ENCODE results near the gene BABAM2. TPM values are rescaled to one million over a fixed set of nuclear protein-coding genes. Genes with fewer than 3 reads are reported as not detected.

BABAM2 gene
- total RNA-seq, 1 experiment from 2014 or later, result 43.5 TPM

DNA sequence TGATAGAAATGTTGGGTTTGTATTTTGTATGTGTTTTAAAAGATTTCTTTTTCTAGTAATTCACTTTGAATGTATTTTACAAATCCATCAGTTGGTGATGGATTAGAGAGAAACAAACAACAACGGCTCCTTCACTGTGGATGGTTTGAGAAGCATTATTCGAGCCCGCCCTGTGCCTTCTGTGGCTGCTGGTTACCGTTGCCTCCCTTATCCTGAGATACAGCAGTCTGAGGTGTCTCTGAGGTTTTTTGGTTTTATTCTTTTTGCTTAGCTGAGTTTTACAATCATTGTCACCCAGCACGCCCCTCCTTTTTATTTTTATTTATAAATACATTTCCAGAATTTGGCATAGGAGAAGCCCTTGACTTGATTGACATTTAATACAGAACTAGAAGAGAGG, 168.3 kb downstream of the BABAM2 start:
- H3K9me3 Mint-ChIP-seq (ENCODE audit: low read depth, unreplicated experiment), result no peaks in the 10 kb centered on the region
- no peaks in the 10 kb centered on the region for H3K27me3 Mint-ChIP-seq (ENCODE audit: unreplicated experiment)
- TF ChIP-seq, protein P1, sequence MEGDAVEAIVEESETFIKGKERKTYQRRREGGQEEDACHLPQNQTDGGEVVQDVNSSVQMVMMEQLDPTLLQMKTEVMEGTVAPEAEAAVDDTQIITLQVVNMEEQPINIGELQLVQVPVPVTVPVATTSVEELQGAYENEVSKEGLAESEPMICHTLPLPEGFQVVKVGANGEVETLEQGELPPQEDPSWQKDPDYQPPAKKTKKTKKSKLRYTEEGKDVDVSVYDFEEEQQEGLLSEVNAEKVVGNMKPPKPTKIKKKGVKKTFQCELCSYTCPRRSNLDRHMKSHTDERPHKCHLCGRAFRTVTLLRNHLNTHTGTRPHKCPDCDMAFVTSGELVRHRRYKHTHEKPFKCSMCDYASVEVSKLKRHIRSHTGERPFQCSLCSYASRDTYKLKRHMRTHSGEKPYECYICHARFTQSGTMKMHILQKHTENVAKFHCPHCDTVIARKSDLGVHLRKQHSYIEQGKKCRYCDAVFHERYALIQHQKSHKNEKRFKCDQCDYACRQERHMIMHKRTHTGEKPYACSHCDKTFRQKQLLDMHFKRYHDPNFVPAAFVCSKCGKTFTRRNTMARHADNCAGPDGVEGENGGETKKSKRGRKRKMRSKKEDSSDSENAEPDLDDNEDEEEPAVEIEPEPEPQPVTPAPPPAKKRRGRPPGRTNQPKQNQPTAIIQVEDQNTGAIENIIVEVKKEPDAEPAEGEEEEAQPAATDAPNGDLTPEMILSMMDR (IDR thresholded peaks at IDR 0.05; ENCODE audit: unreplicated experiment), result no peak
- H3K27ac Mint-ChIP-seq (ENCODE audit: unreplicated experiment), result no peak overlapping the region
- no peak for DNase-seq
- intact Hi-C loops (cut with micrococcal nuclease; ENCODE audit: unreplicated experiment), result no loop called here
- CTCF ChIA-PET, result no interaction called here
- H3K36me3 Mint-ChIP-seq (ENCODE audit: insufficient read depth, unreplicated experiment), result no peaks in the 10 kb centered on the region
- no peak overlapping the region for H3K4me3 Mint-ChIP-seq (ENCODE audit: low read depth, unreplicated experiment)
- H3K4me1 Mint-ChIP-seq (ENCODE audit: low read depth, unreplicated experiment), result no peaks in the 10 kb centered on the region
- BruUV-seq (replicated peaks), result no TSS peak

- no peaks in the 10 kb centered on the region for H3K27me3 Mint-ChIP-seq (ENCODE audit: unreplicated experiment)
- H3K36me3 Mint-ChIP-seq (ENCODE audit: insufficient read depth, unreplicated experiment), result no peaks in the 10 kb centered on the region
These were observed 172.3 kb downstream of the BABAM2 start for GRCh38 chr2:28062867-28063266.

DNA sequence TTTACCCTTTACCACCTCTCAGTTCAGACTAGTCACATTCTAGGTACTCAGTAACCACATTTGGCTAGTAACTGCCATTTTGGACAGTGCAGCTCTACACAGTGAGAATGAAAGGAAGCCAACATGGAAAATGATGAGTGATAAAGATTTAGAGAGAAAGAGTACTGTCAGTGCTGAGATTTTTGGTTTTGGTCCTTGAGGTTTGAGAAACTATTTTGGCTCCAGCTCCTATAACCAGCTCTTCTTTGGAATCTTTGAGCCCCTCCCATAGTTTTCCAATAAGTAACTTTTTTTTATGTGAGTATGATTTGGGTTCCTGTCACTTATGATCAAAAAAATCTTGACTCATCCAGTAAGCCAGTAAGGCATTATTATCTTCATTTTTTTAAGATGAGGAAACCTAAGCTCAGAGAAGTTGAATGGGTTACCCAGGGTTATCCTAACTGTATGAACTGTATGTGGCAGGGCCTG, 173.0 kb downstream of the BABAM2 start:
- TF ChIP-seq, protein P1 (IDR thresholded peaks at IDR 0.05; ENCODE audit: unreplicated experiment), result no peak
- H3K27me3 Mint-ChIP-seq (ENCODE audit: unreplicated experiment), result no peaks in the 10 kb centered on the region
- no peaks in the 10 kb centered on the region for H3K36me3 Mint-ChIP-seq (ENCODE audit: insufficient read depth, unreplicated experiment)
- CTCF ChIA-PET, result interaction anchor here (0.8 kb wide), 1 partner anchor 8 kb away, joined by 5 read pairs; no protein-coding TSS in a partner anchor
- no TSS peak for BruUV-seq (replicated peaks)
- peaks cover 9% of the 10 kb centered on the region for H3K4me1 Mint-ChIP-seq (ENCODE audit: low read depth, unreplicated experiment)
- no peak for DNase-seq
- H3K9me3 Mint-ChIP-seq (ENCODE audit: low read depth, unreplicated experiment), result no peaks in the 10 kb centered on the region
- intact Hi-C loops (cut with micrococcal nuclease; ENCODE audit: unreplicated experiment), result no loop called here
- H3K27ac Mint-ChIP-seq (ENCODE audit: unreplicated experiment), result no peak overlapping the region
- H3K4me3 Mint-ChIP-seq (ENCODE audit: low read depth, unreplicated experiment), result no peak overlapping the region

More at GRCh38 chr2:28062867-28063266, 172.3 kb downstream of the BABAM2 start:
- Mint-ChIP-seq H3K27ac (ENCODE audit: unreplicated experiment) (no peak overlapping the region), H3K4me3 (ENCODE audit: low read depth, unreplicated experiment) (no peak overlapping the region), H3K4me1 (ENCODE audit: low read depth, unreplicated experiment) (peaks cover 8% of the 10 kb centered on the region), H3K9me3 (ENCODE audit: low read depth, unreplicated experiment) (no peaks in the 10 kb centered on the region)
- no TSS peak for BruUV-seq (replicated peaks)
- TF ChIP-seq, protein P1 (IDR thresholded peaks at IDR 0.05; ENCODE audit: unreplicated experiment), result no peak
- DNase-seq, result no peak
- intact Hi-C loops (cut with micrococcal nuclease; ENCODE audit: unreplicated experiment), result no loop called here
- CTCF ChIA-PET, result interaction anchor here (0.6 to 0.8 kb wide), 3 partner anchors 9 to 256 kb away, joined by 3 to 5 read pairs (median 4); no protein-coding TSS in a partner anchor

GRCh38 chr2:28067602-28068001, 177.1 kb downstream of the BABAM2 start:
- BruUV-seq (replicated peaks), result no TSS peak
- intact Hi-C loops (cut with micrococcal nuclease; ENCODE audit: unreplicated experiment), result no loop called here
- H3K9me3 Mint-ChIP-seq (ENCODE audit: low read depth, unreplicated experiment), result no peaks in the 10 kb centered on the region

More at GRCh38 chr2:28067602-28068001, 177.1 kb downstream of the BABAM2 start:
- H3K4me1 Mint-ChIP-seq (ENCODE audit: low read depth, unreplicated experiment), result peaks cover 9% of the 10 kb centered on the region
- no peak for DNase-seq
- no peak overlapping the region for H3K4me3 Mint-ChIP-seq (ENCODE audit: low read depth, unreplicated experiment)
- H3K27ac Mint-ChIP-seq (ENCODE audit: unreplicated experiment), result no peak overlapping the region
- no peaks in the 10 kb centered on the region for H3K27me3 Mint-ChIP-seq (ENCODE audit: unreplicated experiment)
- CTCF ChIA-PET, result no interaction called here
- no peaks in the 10 kb centered on the region for H3K36me3 Mint-ChIP-seq (ENCODE audit: insufficient read depth, unreplicated experiment)
- TF ChIP-seq, protein P1 (IDR thresholded peaks at IDR 0.05; ENCODE audit: unreplicated experiment), result no peak
